H1 (cell line): ENCODE data around the gene ITGB5. TPM values are rescaled to one million over a fixed set of nuclear protein-coding genes. Genes with fewer than 3 reads are reported as not detected.
A peak's percentile ranks its signal among the peaks of the same experiment; 100 is the strongest.

Experiments used
- CTCF ChIA-PET: fragments of 300-600 bp; sonication (Branson Sonifier 250); formaldehyde crosslinking; loops from one replicate; lab custom pipeline; 2021; ENCODE audit not compliant: partially characterized antibody; lab: Charles Lee
- POLR2A ChIA-PET: fragments of 300-600 bp; sonication (Branson Sonifier 250); formaldehyde crosslinking; loops from one replicate; lab custom pipeline; 2021; ENCODE audit warnings: inconsistent platforms; ENCODE audit not compliant: partially characterized antibody; lab: Charles Lee
- DNase-seq, 2 experiments: peaks; one replicate each; pipeline versions ENCODE4 v3.0.0 to v3.0.0-alpha.2; 2010 to 2022; ENCODE audit warnings: low spot score in 2 of 2, low read depth in 1 of 2, mixed read lengths in 1 of 2
- FAIRE-seq: peaks from 2 replicates; lab custom pipeline; 2011; peaks lifted over from hg19 to GRCh38; lab: Jason Lieb, UNC
- H2AFZ ChIP-seq: 2 replicates; pipeline ENCODE4 v1.8.1; 2012; ENCODE audit warnings: low read length, inconsistent platforms
- H2AK5ac ChIP-seq: 2 replicates; pipeline ENCODE4 v1.6.1; 2013; ENCODE audit warnings: low read depth, low read length
- H2BK120ac ChIP-seq: replicated peaks from 2 replicates; pipeline ENCODE3; 2013; ENCODE audit warnings: low read depth, low read length, inconsistent platforms
- H2BK12ac ChIP-seq: 2 replicates; pipeline ENCODE4 v1.6.1; 2013; ENCODE audit warnings: low read depth, low read length
- H2BK15ac ChIP-seq: 2 replicates; pipeline ENCODE4 v1.6.1; 2013; ENCODE audit warnings: low read length
- H2BK20ac ChIP-seq: 2 replicates; pipeline ENCODE4 v1.6.1; 2013; ENCODE audit warnings: low read length
- H2BK5ac ChIP-seq: 2 replicates; pipeline ENCODE4 v1.6.1; 2013; ENCODE audit warnings: low read depth, low read length
- H3K14ac ChIP-seq: 2 replicates; pipeline ENCODE4 v1.6.1; 2013; ENCODE audit warnings: inconsistent platforms; ENCODE audit not compliant: insufficient read length
- H3K18ac ChIP-seq: 2 replicates; pipeline ENCODE4 v1.6.1; 2013; ENCODE audit warnings: low read length; ENCODE audit errors: extremely low read depth
- H3K23ac ChIP-seq: 2 replicates; pipeline ENCODE4 v1.6.1; 2013; ENCODE audit warnings: inconsistent platforms; ENCODE audit not compliant: insufficient read length
- H3K23me2 ChIP-seq: 2 replicates; pipeline ENCODE4 v1.6.1; 2013; ENCODE audit warnings: low read depth, low read length
- H3K27ac ChIP-seq: 2 replicates; pipeline ENCODE4 v1.6.1; 2011; ENCODE audit warnings: low read depth, low read length, inconsistent platforms
- H3K27me3 ChIP-seq, 4 experiments: replicated peaks in 1 of 4; 1 replicate in 1 of 4; 2 replicates in 3 of 4; pipeline versions ENCODE4 v1.6.1 to v1.8.1; 2011 to 2013; ENCODE audit warnings: low read length in 3 of 4, mild to moderate bottlenecking in 3 of 4, inconsistent platforms in 2 of 4, mixed read lengths in 2 of 4, moderate library complexity in 1 of 4; ENCODE audit not compliant: control insufficient read depth in 3 of 4, insufficient read depth in 3 of 4; ENCODE audit errors: extremely low read depth in 1 of 4
- H3K36me3 ChIP-seq, 4 experiments: 2 replicates each; pipeline versions ENCODE4 v1.6.1 to v1.8.1; 2011 to 2013; ENCODE audit warnings: mild to moderate bottlenecking in 4 of 4, low read length in 3 of 4, moderate library complexity in 2 of 4, control low read depth in 1 of 4, inconsistent platforms in 1 of 4; ENCODE audit not compliant: insufficient read depth in 4 of 4, control insufficient read depth in 2 of 4
- H3K4ac ChIP-seq: replicated peaks from 2 replicates; pipeline ENCODE3; 2013; ENCODE audit warnings: low read length, low read depth, mixed read lengths, inconsistent platforms; ENCODE audit not compliant: insufficient read length
- H3K4me1 ChIP-seq, 4 experiments: replicated peaks in 1 of 4; 1 replicate in 1 of 4; 2 replicates in 3 of 4; pipeline versions ENCODE4 v1.6.1 to v1.8.1; 2011 to 2013; ENCODE audit warnings: low read length in 3 of 4, inconsistent platforms in 2 of 4, mixed read lengths in 1 of 4; ENCODE audit not compliant: insufficient read depth in 4 of 4, control insufficient read depth in 3 of 4
- H3K4me2 ChIP-seq, 2 experiments: 2 replicates each; pipeline versions ENCODE4 v1.6.1 to v1.8.1; 2011 to 2013; ENCODE audit warnings: low read depth in 2 of 2, low read length in 2 of 2, control low read depth in 1 of 2, inconsistent platforms in 1 of 2, mild to moderate bottlenecking in 1 of 2; ENCODE audit not compliant: insufficient read depth in 1 of 2
- H3K4me3 ChIP-seq, 4 experiments: fragments of 200-600, 300-600 bp in 1 of 4; sonication (generic), shearing (Covaris generic), sonication (Bioruptor Twin) in 1 of 4; 2 replicates each; pipeline versions ENCODE4 v1.5.1 to v1.8.1; 2011 to 2016; ENCODE audit warnings: low read length in 4 of 4, low read depth in 3 of 4, control low read depth in 2 of 4, inconsistent platforms in 2 of 4, mild to moderate bottlenecking in 2 of 4, mixed read lengths in 1 of 4, moderate library complexity in 1 of 4; ENCODE audit not compliant: insufficient read depth in 2 of 4; ENCODE audit errors: extremely low read depth in 1 of 4
- H3K56ac ChIP-seq: replicated peaks from 2 replicates; pipeline ENCODE3; 2013; ENCODE audit warnings: low read depth, mild to moderate bottlenecking, mixed read lengths, low read length, inconsistent platforms; ENCODE audit not compliant: insufficient read length
- H3K79me1 ChIP-seq: 2 replicates; pipeline ENCODE4 v1.6.1; 2013; ENCODE audit warnings: low read depth, low read length, control low read depth
- H3K79me2 ChIP-seq, 2 experiments: 2 replicates each; pipeline versions ENCODE4 v1.6.1 to v1.8.1; 2012 to 2013; ENCODE audit warnings: low read length in 2 of 2, mild to moderate bottlenecking in 2 of 2, inconsistent platforms in 1 of 2; ENCODE audit not compliant: insufficient read depth in 2 of 2, control insufficient read depth in 1 of 2
- H3K9ac ChIP-seq, 4 experiments: replicated peaks in 1 of 4; 1 replicate in 1 of 4; 2 replicates in 3 of 4; pipeline versions ENCODE4 v1.6.1 to v1.8.1; 2011 to 2013; ENCODE audit warnings: low read depth in 3 of 4, low read length in 3 of 4, control low read depth in 2 of 4, mild to moderate bottlenecking in 2 of 4, moderate library complexity in 2 of 4, inconsistent platforms in 1 of 4; ENCODE audit errors: extremely low read depth in 1 of 4
- H3K9me3 ChIP-seq, 2 experiments: 2 replicates each; pipeline versions ENCODE4 v1.6.1 to v1.8.1; 2012 to 2013; ENCODE audit warnings: mild to moderate bottlenecking in 2 of 2, moderate library complexity in 2 of 2, control low read depth in 1 of 2, inconsistent platforms in 1 of 2, low read depth in 1 of 2, low read length in 1 of 2, mixed read lengths in 1 of 2; ENCODE audit not compliant: insufficient read depth in 2 of 2
- H4K20me1 ChIP-seq, 2 experiments: replicated peaks in 1 of 2; 2 replicates each; pipeline versions ENCODE3 to v1.8.1; 2011 to 2013; ENCODE audit warnings: inconsistent platforms in 2 of 2, low read length in 2 of 2, mild to moderate bottlenecking in 1 of 2; ENCODE audit not compliant: insufficient read depth in 2 of 2, control insufficient read depth in 1 of 2
- H4K5ac ChIP-seq: 2 replicates; pipeline ENCODE4 v1.6.1; 2013; ENCODE audit warnings: low read length, low read depth, mixed read lengths, inconsistent platforms; ENCODE audit not compliant: insufficient read length
- H4K8ac ChIP-seq: 2 replicates; pipeline ENCODE4 v1.8.0; 2013; ENCODE audit warnings: mild to moderate bottlenecking, moderate library complexity, low read length, inconsistent platforms; ENCODE audit not compliant: insufficient read depth; ENCODE audit errors: extremely low read depth
- H4K91ac ChIP-seq: replicated peaks from 2 replicates; pipeline ENCODE3; 2013; ENCODE audit warnings: low read length, mixed read lengths, inconsistent platforms; ENCODE audit not compliant: insufficient read length
- CHD2 ChIP-seq: IDR thresholded peaks from 2 replicates; pipeline ENCODE4 v1.6.1; 2012; ENCODE audit warnings: low read length, improper control_type of control experiment
- CTCF ChIP-seq, 3 experiments: IDR thresholded peaks; 1 replicate in 2 of 3; 2 replicates in 1 of 3; pipeline versions ENCODE4 v1.5.1 to v1.6.1; 2011; ENCODE audit warnings: low read length in 3 of 3, mild to moderate bottlenecking in 3 of 3, inconsistent platforms in 2 of 3, low read depth in 1 of 3, moderate library complexity in 1 of 3; ENCODE audit not compliant: insufficient read depth in 1 of 3; ENCODE audit errors: control extremely low read depth in 1 of 3
- EZH2 ChIP-seq: fragments of 200-600 bp; sonication (generic); IDR thresholded peaks from 2 replicates; pipeline ENCODE4 v1.7.1; 2012; ENCODE audit warnings: low read depth, mild to moderate bottlenecking, moderate library complexity, low read length, inconsistent platforms; ENCODE audit not compliant: severe bottlenecking
- KDM5A ChIP-seq: fragments of 200-600 bp; IDR thresholded peaks from 2 replicates; pipeline ENCODE4 v1.7.1; 2012; ENCODE audit warnings: mild to moderate bottlenecking, low read length, inconsistent platforms, mixed read lengths
- POLR2A ChIP-seq, 2 experiments: IDR thresholded peaks; 1 replicate in 1 of 2; 2 replicates in 1 of 2; pipeline ENCODE4 v1.6.1; 2011; ENCODE audit warnings: low read depth in 2 of 2, low read length in 2 of 2, mild to moderate bottlenecking in 2 of 2; ENCODE audit errors: control extremely low read depth in 1 of 2
- POU5F1 ChIP-seq: IDR thresholded peaks from 2 replicates; pipeline ENCODE4 v1.6.1; 2011; ENCODE audit warnings: low read depth, mild to moderate bottlenecking, low read length, moderate library complexity
- RXRA ChIP-seq: IDR thresholded peaks from 2 replicates; pipeline ENCODE4 v1.6.1; 2011; ENCODE audit warnings: low read depth, mild to moderate bottlenecking, low read length, moderate library complexity; ENCODE audit not compliant: insufficient read depth
- USF2 ChIP-seq: IDR thresholded peaks from 2 replicates; pipeline ENCODE4 v1.6.1; 2011; ENCODE audit warnings: low read length, improper control_type of control experiment
- WGBS, 2 experiments: shearing (Covaris generic) in 1 of 2; methylation state at CpG; one replicate each; pipeline versions ENCODE4 v1.1.6 to v1.1.7; 2013 to 2015; ENCODE audit warnings: low lambda C conversion rate in 2 of 2, mixed read lengths in 2 of 2, inconsistent platforms in 1 of 2, low coverage in 1 of 2, missing lambda C conversion rate in 1 of 2; ENCODE audit not compliant: insufficient replicate concordance in 2 of 2, insufficient coverage in 1 of 2, insufficient read length in 1 of 2; ENCODE audit errors: extremely low coverage in 1 of 2, missing lambda C conversion rate in 1 of 2; 5-methylcytosine and 5-hydroxymethylcytosine counted together
- polyA plus RNA-seq, 7 experiments: library from polyadenylated mRNA; depleted of rRNA in 3 of 7; stranded (reverse) in 5 of 7; unstranded in 2 of 7; fragments of >200 nt in 5 of 7; fragments of 200-250 nt in 2 of 7; gene quantifications; 1 replicate in 5 of 7; 2 replicates in 1 of 7; 4 replicates in 1 of 7; pipeline versions ENCODE4 v1.2.1 to v1.2.3, GENCODE V29; 2011 to 2013; ENCODE audit warnings: missing spikeins in 2 of 7, mixed read lengths in 2 of 7
- total RNA-seq: library from RNA; stranded (reverse); fragmentation: NEBNext Ultra II Directional; extraction: Animal tissue kit (Norgen Biotek cat#: 25700); gene quantifications from 2 replicates; pipeline ENCODE4 v1.2.1, GENCODE V29; 2021

Gene ITGB5
- total and polyA plus RNA-seq, 2 of the 8 experiments (the other 6 are each of a cell fraction or from before 2014, with no cell fraction given): 101 to 268 TPM

- 0 out of 2 replicates have a peak, but pooled peaks cover 3% of the 10 kb centered on the region for H3K79me1 ChIP-seq
- DNase-seq (no peak), FAIRE-seq (no peak)
- peak overlapping the region in 1 of 2 experiments; percentile 93; a peak in 2 of 4 replicates for H3K4me2 ChIP-seq
- no peaks in the 10 kb centered on the region for H3K9me3 ChIP-seq
- H3K56ac ChIP-seq: no peak overlapping the region
- no peak overlapping the region for H3K9ac ChIP-seq
- H3K4me3 ChIP-seq: no peak overlapping the region; a peak in 1 of 8 replicates
- peak overlapping the region; percentile 17; the same call in 1 of the 2 replicates for H2AK5ac ChIP-seq
- peaks cover 5% of the 10 kb centered on the region for H3K23me2 ChIP-seq
- no peak overlapping the region for H2AFZ ChIP-seq
- no peak overlapping the region for H3K18ac ChIP-seq
- H2BK12ac ChIP-seq: 0 out of 2 replicates have a peak overlapping the region, but pooled peaks have one; percentile 17
- no peaks in the 10 kb centered on the region for H3K27me3 ChIP-seq
- H3K4me1 ChIP-seq: peaks cover 7 to 38% (median 32%) of the 10 kb centered on the region in 4 experiments
- H4K20me1 ChIP-seq: no peaks in the 10 kb centered on the region
- H3K14ac ChIP-seq: no peak overlapping the region
- no peak overlapping the region for H3K4ac ChIP-seq
- POLR2A ChIA-PET: interaction anchor here (0.6 to 1.5 kb wide), 5 partner anchors 14 to 170 kb away, joined by 3 to 6 read pairs (median 3); no protein-coding TSS in a partner anchor
- 0 out of 2 replicates have a peak overlapping the region, but pooled peaks have one; percentile 13 for H2BK5ac ChIP-seq
- H3K23ac ChIP-seq: no peak overlapping the region
- WGBS, 2 experiments: 89% methylated on average over 7 of the region's 7 CpGs; no CpG with 5 or more reads in 1 of the 2 experiments
- H4K91ac ChIP-seq: no peak overlapping the region
- 0 out of 2 replicates have a peak overlapping the region, but pooled peaks have one; percentile 19 for H2BK15ac ChIP-seq
- peaks cover 11 to 58% of the 10 kb centered on the region in 2 experiments for H3K79me2 ChIP-seq
- H2BK120ac ChIP-seq: no peak overlapping the region
- no peak overlapping the region for H4K8ac ChIP-seq
- CTCF ChIA-PET: interaction anchor here (0.6 to 1.6 kb wide), 9 partner anchors 17 to 190 kb away, joined by 3 to 6 read pairs (median 3); no protein-coding TSS in a partner anchor
- no peaks in the 10 kb centered on the region for H3K36me3 ChIP-seq
- H4K5ac ChIP-seq: no peak overlapping the region
- H3K27ac ChIP-seq: no peak overlapping the region; the same call in 1 of the 2 replicates
- no peak overlapping the region; the same call in 1 of the 2 replicates for H2BK20ac ChIP-seq
- no peak for TF ChIP-seq POLR2A (IDR thresholded peaks at IDR 0.05; ENCODE audit: control extremely low read depth in 1 of 2, low read depth in 2 of 2, low read length in 2 of 2)
- TF ChIP-seq KDM5A: no peak
- TF ChIP-seq CHD2: no peak
- TF ChIP-seq POU5F1: no peak
- no peak for TF ChIP-seq USF2
- no peak for TF ChIP-seq CTCF (IDR thresholded peaks at IDR 0.05; ENCODE audit: control extremely low read depth in 1 of 3, insufficient read depth in 1 of 3, low read depth in 1 of 3, low read length in 3 of 3)
- no peak for TF ChIP-seq RXRA
- TF ChIP-seq EZH2: no peak
Measured at GRCh38 chr3:124884474-124885101, 2.6 kb downstream of the ITGB5 start.
